HTERT RPE-1 (cell line): Measurements from ENCODE around the gene AREG.

Experiments used
- in situ Hi-C: fragments of 300-500 bp; cut with MboI; formaldehyde crosslinking; loops from 4 replicates; pipeline ENCODE4 v1.14.3; 2020; ENCODE audit warnings: low sequenced_read_pairs

AREG gene

GRCh38 chr4:74456849-74457395 lies 12.0 kb downstream of the AREG start:
- in situ Hi-C loops = no loop called here

GRCh38 chr4:74460833-74461232 lies 15.9 kb downstream of the AREG start:
- in situ Hi-C loops = no loop called here

DNA sequence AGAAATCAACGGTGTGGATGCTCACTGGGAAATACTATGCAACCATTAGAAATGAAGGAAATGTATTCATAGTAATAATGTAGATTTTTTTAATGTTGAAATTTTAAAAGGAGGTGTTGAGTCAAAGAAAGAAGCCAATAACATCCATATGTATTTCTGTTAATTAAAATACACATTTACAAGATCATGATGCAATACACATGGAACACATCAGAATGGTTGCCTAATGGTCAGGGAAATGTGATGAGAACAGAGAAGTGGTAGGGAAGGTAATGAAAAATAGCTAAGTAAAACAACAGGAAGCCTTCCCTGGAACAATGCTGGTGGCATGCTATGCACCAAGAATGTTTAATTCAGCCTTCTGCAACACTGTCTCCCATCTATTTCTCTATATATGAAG lies 18.2 kb downstream of the AREG start:
- in situ Hi-C loops = no loop called here

GRCh38 chr4:74464291-74464690 lies 19.4 kb downstream of the AREG start:
- in situ Hi-C loops = no loop called here

- in situ Hi-C loops = no loop called here
Measured at GRCh38 chr4:74466242-74466641, 21.3 kb downstream of the AREG start.

GRCh38 chr4:74471264-74471663 lies 26.3 kb downstream of the AREG start:
- in situ Hi-C loops = no loop called here

GRCh38 chr4:74473155-74473811 lies 28.3 kb downstream of the AREG start:
- in situ Hi-C loops = no loop called here

- in situ Hi-C loops = no loop called here
Measured at GRCh38 chr4:74474345-74475090, 29.6 kb downstream of the AREG start.

DNA sequence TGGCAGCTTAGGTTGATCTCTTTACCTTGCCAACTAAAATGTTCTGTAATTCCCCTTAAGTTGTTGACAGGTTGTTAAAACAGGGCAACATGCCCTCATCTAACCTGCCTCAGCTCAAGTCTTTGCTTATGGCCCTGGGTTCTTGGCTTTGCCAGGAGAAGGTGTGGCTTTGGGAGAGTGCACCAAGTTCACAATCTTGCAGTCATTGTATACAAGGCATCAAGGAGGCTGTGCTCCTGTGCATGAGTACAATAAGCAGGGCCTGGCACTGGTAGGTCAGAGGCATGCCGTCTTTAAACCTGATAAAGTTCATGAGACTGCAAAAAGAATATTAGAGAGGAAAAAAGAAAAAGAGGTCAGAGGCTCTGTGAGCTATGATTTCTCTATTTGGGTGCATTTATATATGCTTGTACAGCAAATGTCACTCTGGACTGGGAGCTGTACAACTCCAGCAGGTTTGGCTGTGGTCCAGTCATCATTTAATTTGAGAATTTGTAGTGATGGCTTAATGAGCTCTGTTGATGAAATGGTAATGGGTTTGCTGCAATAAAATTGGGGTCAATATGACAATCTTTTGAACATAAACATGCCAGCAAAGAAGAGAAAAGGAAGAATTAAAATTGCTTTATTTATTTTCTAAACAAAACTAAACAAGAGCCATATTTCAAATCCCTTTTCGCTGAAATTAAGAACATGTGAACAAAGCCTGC lies 30.3 kb downstream of the AREG start:
- in situ Hi-C loops = no loop called here

GRCh38 chr4:74475946-74476345 lies 31.0 kb downstream of the AREG start:
- in situ Hi-C loops = no loop called here

DNA sequence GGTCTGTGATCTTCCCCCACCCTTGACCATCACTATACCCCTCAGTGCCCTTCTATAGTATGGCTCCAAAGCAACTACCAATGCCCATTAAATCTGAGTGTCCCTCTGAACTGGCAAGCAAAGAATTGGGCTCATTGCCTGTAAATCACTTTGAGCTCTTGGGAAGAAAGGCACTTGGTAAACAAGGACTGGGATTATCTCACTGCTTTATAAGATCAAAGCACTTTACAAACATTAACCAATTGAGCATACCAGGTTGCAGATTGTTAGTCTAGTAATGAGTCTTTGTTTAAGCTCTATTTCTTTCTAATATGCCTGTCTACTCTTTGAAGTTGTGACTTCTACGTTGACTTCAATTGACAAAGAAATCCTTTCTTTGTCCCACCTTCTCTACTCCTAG lies 34.1 kb downstream of the AREG start:
- in situ Hi-C loops = no loop called here

- in situ Hi-C loops = no loop called here
Measured at GRCh38 chr4:74480267-74480666, 35.3 kb downstream of the AREG start.

GRCh38 chr4:74481891-74482609 lies 37.1 kb downstream of the AREG start:
- in situ Hi-C loops = no loop called here

DNA sequence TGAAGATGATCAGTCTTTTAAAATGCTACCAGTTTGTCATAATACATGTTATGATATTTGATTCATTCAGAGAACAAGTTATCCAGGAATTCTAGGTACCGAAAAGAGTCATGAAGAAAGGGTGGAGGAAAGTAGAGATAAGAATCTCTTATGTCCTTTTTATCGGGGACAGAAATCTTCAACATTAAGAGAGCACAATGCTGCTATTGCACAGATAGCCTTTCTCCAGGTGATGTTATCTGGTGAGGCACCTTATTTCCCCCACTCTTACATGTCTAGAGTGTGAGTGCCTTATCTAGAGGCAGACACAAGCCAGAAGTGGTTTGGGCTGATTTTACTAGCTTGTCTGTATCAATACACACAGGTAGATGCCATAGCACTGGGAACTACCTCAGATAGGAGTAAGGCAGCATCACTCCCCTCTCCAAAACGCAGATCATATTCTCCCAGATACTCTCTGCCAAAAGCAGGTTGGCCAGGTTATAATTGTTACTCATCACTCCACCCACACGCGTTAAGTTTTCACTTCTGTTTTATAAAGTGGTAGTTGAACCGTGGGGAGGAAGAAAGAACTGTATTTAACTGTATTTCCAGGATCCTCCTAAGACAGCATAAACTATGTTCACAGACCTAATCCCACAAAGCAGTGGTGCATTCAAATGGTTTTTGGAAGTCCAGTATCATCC lies 38.4 kb downstream of the AREG start:
- in situ Hi-C loops = no loop called here

DNA sequence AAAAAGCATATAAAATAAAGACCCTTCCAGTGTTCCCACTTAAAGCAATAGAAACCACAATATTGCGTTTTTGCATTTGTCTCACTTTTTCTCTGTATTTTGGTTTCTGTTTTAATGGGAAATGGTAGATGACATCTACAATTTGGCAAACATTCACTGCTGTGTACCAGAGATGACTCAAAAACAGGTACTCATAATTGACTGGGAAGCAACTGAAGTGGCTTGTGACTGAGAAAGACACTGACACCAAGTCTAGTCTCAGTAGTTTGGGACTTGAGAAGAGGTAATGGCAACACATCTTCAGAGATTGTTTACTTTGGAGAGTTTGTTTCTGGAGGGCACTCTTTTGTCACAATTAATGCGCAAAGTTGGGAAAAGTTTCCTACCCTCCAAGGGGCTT lies 42.0 kb downstream of the AREG start:
- in situ Hi-C loops = no loop called here

DNA sequence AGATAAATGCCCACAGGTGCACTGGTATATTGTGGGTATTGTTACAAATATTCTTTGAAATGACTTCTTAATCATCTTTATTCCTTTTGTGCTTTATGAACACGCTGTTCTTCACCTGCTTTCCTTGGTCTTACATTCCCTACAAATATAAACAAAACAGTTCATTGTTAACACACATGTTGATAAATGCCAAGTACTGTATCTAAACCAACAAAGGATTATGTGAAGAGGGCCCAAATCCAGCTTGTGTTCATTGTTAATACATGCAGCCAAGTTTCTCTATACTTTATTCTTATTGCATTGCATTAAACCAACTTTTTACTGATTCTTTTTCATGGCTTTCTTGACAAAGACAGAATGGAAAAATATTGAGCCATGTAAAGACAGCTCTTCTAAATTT lies 42.8 kb downstream of the AREG start:
- in situ Hi-C loops = no loop called here

GRCh38 chr4:74490736-74491135 lies 45.8 kb downstream of the AREG start:
- in situ Hi-C loops = no loop called here

GRCh38 chr4:74499986-74500781 lies 55.2 kb downstream of the AREG start:
- in situ Hi-C loops = no loop called here

GRCh38 chr4:74501579-74501978 lies 56.6 kb downstream of the AREG start:
- in situ Hi-C loops = no loop called here

DNA sequence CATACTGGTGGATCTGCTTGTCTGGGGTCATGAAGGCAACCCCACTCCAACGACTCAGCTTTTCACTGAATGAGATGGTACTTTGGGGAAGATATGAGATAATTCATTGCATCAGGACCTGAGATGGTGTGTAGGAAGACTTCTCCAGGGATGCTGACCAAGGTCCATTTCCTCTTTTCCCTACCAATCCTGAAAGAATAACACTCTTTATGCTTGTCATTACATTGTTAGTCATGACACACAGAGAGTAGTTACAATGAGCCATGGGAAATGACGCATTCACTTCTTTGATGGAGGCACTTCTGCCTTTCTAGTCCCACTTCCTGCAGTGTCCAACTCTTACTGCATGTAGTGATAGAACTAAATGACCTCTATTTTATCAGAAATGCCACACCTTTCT lies 58.6 kb downstream of the AREG start:
- in situ Hi-C loops = no loop called here
